Measurements from ENCODE around the gene TMCC2.

Gene TMCC2

DNA sequence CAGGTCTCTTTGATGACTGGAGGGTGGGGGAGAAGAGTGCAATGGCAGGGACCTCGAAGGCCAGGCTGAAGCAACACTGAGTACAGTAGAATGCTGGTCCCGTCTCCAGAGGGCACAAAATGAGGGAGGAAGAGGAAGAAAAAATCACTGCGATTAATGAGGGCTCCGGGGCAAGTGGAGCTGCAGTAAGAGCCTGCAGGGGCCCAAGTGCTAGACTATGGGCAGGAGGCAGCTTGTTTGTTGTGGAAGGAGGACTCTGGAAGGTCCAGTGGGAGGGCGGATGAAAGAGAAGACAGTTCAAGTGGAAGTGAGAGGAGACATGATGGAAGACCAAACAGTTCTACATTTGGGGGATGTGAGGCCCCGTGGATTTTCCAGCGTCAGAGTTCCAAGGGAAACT lies 17.4 kb downstream of the TMCC2 start:
- H3K4me3 ChIP-seq: no peak overlapping the region
- DNase-seq (ENCODE audit: low spot score): no peak
- TF ChIP-seq, protein P1, sequence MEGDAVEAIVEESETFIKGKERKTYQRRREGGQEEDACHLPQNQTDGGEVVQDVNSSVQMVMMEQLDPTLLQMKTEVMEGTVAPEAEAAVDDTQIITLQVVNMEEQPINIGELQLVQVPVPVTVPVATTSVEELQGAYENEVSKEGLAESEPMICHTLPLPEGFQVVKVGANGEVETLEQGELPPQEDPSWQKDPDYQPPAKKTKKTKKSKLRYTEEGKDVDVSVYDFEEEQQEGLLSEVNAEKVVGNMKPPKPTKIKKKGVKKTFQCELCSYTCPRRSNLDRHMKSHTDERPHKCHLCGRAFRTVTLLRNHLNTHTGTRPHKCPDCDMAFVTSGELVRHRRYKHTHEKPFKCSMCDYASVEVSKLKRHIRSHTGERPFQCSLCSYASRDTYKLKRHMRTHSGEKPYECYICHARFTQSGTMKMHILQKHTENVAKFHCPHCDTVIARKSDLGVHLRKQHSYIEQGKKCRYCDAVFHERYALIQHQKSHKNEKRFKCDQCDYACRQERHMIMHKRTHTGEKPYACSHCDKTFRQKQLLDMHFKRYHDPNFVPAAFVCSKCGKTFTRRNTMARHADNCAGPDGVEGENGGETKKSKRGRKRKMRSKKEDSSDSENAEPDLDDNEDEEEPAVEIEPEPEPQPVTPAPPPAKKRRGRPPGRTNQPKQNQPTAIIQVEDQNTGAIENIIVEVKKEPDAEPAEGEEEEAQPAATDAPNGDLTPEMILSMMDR (IDR thresholded peaks at IDR 0.05): no peak
- H3K27ac ChIP-seq: no peak overlapping the region

DNA sequence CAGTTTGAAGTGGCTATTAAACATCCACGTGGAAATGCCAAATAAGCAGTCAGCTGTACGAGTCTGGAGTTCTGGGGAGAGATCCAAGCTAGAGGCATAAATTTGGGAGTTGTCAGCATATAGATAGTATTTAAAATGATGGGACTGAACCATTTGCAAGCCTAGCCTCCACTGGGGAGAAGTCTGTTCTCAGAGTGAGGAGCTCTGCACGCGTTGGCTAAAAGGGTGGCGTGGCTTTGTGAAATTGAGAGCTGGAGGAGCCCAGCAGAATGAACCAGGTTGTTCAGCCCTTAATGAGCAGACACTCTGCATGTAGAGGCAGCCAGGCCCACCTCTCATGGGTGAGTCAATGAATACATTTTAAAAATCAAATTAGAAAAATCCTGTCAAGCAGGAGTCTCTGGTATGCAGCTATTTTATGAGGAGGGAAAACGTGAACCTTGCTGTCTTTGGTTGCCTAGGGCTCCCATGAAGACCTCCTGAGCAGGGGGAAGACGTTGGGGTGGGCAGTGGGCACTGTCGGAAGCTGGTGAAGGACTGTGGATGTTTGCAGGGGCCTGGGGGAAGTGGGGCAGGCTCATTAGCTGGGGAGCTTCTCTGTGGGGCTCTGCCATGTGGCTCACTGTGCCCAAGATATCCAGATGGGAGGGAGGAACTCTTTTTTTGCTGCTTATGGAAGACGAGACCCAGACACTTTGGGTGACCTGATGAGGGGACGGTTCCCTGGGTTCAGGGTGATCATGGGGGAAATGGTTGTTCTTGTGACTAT lies 18.8 kb downstream of the TMCC2 start:
- TF ChIP-seq, protein P1 (IDR thresholded peaks at IDR 0.05): no peak

DNA sequence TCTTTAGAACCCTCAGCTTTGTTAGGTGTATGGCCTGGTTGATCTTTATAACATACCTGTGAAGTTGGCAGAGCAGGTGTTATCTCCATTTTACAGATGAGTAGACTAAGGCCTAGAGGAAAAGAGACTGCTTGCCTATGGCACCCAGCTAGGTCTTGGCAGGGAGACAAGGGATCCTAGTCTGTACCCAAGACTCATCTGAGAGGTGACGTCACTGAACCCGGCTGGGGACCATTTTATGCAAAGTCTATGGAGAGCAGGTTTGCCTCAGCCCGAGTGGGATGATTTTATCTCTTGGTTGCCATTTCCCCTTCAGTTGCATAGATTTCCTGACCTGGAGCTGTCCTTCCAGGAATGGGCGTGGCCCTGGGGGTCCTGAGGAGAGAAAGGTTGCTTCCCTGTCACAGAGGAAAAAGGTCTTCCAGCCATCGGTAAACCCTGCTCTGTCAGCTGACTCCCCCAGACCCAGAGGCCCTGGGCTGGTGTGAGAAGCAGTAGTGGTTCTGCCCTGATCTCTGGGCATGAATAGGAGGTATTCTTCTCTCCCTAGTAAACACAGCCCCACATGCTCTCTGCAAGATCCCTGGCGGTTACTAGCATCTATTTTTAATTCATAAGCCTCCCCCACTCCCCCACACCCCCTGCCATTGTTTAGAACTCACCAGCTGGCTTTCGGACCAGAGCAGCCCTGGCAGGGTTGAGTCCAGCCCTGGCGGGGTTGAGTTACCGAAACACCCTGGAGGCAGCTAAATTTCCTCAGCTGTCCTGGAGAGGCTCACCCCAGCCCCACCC lies 19.6 kb downstream of the TMCC2 start:
- DNase-seq (ENCODE audit: low spot score): no peak
- TF ChIP-seq, protein P1 (IDR thresholded peaks at IDR 0.05): no peak
- H3K4me3 ChIP-seq: no peak overlapping the region
- peak overlapping the region; percentile 25 to 95 for H3K27ac ChIP-seq

More for the DNA sequence above, 18.8 kb downstream of the TMCC2 start:
- DNase-seq (ENCODE audit: low spot score): no peak
- Histone ChIP-seq H3K4me3 (no peak overlapping the region), H3K27ac (peak overlapping the region; percentile 25 to 95)

DNA sequence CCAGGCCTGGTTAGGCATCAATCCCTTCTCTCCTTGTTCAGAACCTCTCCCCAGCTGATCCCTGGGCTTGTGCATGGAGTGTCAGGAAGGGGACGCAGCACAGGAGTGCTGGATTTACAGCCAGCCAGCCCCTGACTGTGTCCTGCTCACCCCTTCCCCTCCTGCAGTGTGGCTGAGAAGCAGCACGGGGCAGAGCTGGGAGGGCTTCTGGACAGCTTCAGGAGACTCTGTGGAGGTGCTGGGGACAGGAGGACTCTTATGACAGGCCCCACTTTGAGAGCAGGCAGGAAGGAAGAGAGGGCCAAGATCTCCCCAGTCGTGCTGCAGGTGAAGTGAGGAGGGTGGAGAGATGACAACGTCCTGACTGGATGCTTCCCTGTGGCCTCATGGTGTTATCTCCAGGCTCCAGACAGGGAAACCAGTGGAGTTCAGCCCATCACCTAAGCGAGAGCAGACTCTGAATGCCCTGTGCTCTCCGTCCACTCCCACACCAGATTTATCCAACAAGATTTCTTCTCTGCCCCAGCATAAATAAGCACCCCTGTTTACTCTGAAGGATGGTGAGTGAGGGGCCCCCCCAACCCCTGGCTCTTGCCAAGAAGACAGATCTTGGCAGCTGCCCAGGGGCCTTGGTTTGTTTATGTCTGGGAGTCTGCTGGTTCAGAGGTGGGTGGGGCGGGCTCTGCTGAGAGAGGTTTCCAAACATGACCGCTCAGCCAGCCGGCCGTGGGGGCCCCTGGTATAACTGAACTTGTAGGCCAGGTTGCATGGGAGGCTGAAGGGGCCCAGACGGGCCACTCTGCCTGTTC lies 21.3 kb downstream of the TMCC2 start:
- peak; percentile 82 for DNase-seq (ENCODE audit: low spot score)
- peak overlapping the region; percentile 16 for H3K4me3 ChIP-seq
- H3K27ac ChIP-seq: peak overlapping the region; percentile 80 to 95
- TF ChIP-seq, protein P1 (IDR thresholded peaks at IDR 0.05): no peak

DNA sequence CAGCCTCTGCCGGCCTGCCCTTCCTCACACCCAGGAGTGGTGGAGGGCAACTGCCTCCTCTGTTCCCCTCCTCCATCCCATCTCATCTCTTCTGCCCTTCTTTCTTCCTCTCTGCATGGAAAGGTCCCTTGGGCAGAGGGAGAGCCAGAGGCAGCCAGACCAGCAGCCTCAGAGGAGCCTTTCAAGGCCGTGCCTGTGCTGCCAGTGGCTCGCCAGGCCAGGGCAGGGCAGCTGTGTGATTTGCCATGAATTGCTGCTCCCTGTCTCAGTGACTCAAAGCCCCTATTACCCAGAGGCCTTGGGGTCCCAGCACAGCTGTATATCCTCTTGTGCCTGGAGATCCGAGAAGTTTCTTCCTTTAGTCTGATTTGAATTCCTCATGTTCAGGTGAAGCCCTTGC lies 21.9 kb downstream of the TMCC2 start:
- TF ChIP-seq, protein P1 (IDR thresholded peaks at IDR 0.05): no peak
- Histone ChIP-seq H3K27ac (peak overlapping the region; percentile 80 to 95), H3K4me3 (peak overlapping the region; percentile 16)
- DNase-seq (ENCODE audit: low spot score): no peak

DNA sequence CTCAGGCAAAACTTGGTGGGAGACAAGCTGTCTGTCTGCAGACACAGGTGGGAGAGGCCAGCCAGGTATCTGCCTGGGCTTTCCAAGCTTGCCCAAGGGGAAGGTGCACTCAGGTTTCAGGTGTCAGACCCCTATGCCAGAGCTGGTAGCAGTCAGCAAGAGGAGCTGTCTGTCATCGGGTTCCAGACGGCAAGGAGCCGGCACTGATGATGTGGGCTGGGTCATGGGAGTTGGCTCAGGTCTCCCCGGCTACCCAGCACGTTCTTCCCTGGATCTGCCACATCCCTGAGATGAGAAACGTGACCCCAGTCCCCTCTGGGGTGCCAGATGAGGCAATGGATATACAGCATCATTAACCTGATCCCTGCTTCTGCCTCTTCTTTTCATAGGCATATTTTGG lies 23.0 kb downstream of the TMCC2 start:
- Histone ChIP-seq H3K27ac (peak overlapping the region; percentile 80 to 95), H3K4me3 (no peak overlapping the region)
- TF ChIP-seq, protein P1 (IDR thresholded peaks at IDR 0.05): no peak
- no peak for DNase-seq (ENCODE audit: low spot score)
